Retina (tissue), 1 donor: ENCODE measurements around the gene SOCS4.

Experiments
- DNase-seq: peaks from one replicate; pipeline ENCODE4 v3.0.0-alpha.2; 2016

Gene SOCS4

DNA sequence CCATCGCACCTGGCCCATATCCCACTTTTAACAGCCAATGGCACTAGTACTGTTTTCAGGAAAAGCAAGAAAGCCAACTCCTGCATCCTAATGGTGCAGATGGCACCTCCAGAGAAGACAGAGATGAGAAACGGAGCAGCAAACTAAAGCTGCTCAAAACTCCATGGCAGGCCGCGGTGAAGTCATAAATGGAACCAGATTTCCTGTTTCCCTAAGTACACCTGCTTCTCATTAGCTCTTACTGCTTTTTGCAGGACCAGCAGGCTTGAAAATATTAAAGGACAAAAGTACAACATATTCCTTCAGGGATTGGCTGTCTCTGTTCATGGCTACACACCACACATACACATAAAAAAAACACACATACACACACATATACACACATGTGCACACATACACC, 65.3 kb downstream of the SOCS4 start:
- DNase-seq = no peak

DNA sequence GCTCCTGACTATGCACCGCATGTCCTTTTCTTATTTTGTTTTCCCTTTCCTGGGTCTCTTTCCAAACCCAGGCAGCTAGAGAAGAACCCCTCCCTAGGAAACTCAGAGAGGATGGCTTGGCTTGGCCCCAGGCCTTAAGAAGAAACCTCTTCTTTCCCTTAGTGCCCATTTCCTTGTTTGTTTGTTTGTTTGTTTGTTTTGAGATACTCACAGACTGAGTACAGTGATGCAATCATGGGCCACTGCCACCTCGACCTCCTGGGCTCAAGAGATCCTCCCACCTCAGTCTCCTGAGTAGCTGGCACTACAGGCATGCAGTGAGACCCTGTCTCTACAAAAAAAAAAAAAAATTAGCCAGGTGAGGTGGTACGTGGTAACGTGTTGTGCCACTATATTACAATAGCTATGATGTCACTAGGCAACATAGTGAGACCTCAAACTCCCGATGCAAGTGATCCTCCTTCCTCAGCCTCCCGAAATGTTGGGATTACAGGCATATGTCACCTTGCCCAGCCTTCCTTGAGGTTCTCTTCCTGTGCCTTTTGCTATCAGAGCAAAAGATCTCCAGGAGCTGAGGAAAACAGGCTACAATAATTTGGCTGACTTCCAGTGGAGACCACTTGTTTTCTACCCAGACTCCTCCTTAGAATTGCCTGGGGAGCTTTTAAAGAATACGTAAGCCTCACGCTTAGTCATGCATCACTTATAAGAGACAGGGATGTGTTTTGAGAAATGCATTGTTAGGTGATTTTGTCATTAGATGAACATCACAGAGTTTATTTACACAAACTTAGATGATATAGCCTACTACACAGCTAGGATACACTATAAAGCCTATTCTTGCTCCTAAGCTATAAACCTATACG, 67.5 kb downstream of the SOCS4 start:
- no peak for DNase-seq

DNA sequence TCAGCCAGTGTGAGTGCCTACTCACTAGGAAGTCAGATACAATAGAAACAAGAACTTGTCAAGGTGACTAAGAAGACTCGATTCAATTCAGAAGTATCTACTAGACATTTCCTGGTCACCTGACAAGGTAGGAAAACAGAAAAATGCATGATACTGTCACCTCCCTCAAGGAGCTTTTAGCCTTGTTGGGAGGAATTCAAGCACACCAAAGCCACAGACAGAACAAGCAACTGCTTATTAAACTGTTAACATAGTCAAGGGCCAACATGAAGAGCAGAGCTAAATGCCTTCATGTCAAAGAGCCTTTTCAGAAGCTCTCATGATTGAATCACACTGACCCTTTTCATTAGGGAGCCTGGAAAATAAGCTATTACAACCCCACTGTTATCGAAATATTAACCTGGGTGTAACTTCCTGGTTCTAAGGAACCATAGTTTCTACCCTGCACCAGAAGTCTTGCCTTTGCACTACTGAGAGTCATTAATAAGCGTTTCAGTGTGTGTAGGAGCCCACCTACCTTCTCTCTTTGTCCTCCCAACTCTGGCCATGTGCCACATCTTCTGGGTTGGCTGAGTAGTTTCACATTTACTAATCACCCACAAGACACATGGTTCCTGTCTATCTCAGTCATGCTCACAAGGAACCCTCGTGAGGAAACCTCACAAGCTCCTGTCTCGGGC, 71.0 kb downstream of the SOCS4 start:
- DNase-seq = no peak

DNA sequence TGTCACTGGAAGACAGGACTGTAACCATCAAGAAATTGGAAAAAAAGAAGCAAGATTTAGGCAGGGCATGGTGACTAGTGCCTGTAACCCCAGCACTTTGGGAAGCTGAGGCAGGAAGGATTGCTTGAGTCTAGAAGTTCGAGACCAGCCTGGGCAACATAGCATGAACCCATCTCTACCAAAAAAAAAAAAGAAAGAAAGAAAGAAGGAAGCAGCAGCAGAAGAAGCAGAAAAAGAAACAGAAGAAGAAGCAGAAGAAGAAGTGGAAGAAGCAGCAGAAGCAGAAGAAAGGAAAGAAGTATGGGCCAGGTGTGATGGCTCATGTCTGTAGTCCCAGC, 71.5 kb downstream of the SOCS4 start:
- DNase-seq = no peak
